CD4-positive, alpha-beta T cell treated with Interleukin-15 for 1 hour (primary cell): ENCODE results near the gene SPDYC.
"Not testable (repeated sequence)": the region's sequence is repeated elsewhere in the genome, so short reads cannot be mapped to it uniquely, and the experiment has no call there.

Source experiments
- DNase-seq: peaks from one replicate; pipeline ENCODE4 v3.0.0-alpha.2; 2020

The SPDYC gene

DNA sequence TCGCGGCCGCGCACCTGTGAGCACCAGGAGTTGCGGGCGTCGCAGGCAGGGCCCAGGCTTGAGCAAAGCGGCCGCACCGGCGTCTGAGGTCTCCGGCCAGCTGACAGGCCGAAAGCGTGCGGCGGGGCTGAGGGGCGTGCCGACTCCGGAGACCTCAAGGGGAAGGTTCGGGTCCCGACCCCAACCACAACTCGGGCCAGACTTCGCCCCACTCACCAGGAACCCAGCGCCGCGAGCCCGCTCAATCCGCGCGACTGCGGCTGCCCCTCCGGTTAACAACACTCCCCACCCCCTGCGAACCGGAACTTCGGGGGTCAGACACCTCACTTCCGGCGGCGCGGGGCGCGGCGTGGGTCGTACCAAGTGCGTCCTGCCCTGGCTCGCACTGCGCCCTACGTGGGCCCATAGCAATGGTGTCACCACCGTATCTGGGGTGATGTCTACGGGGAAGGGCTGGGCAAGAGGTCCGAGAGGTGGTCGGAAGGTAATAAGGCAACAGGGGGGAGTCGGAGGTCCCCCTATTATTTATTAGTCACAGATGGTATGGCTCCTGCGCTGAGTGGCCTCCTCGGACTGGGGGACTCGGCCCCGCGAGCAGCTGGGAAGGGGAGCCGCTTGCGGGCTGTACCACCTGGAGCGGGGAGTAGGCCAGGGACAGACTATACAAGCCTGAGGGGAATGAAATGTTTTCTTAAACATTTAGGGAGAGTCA, 35.6 kb upstream of the SPDYC start, which contains the start of gene SYVN1:
Gene SYVN1 (minus strand): TSS at position 280 of the 712 bp plus-strand sequence. CDS start 918 bp downstream, outside the sequence.
- peak; percentile 89 for DNase-seq

DNA sequence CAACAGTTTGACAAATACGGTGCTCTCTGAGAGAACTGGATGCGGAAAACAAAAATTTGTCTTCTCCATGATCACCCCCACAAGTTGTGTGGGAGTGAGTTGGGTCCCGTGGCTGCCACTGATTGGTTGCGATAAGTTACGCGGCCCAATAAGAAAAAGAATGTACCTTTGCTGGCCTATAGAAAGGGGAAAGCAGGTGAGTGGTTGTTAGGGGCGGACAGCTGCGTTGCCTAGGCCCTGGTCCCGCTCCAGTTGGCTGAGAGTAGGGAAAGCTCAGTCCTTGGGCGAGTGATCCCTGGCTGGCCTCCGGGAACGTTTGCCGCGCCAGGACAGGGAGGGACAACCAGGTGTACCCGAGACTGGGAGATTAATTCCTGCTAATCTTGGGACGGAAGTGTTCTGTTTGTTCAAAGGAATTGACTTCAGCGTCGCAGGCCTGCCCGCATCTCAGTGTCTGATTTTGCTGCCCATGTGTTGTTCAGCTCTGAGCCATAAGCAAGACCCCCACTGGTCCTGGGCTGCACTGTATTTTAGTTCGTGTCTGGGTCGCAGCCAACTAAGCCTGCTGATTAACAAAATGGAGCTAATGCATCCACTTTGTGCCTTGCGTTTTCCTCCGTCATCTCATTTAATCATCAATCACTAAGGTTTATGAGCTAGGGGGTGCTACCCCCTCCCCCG, 34.9 kb upstream of the SPDYC start:
- DNase-seq, result peak; percentile 91

DNA sequence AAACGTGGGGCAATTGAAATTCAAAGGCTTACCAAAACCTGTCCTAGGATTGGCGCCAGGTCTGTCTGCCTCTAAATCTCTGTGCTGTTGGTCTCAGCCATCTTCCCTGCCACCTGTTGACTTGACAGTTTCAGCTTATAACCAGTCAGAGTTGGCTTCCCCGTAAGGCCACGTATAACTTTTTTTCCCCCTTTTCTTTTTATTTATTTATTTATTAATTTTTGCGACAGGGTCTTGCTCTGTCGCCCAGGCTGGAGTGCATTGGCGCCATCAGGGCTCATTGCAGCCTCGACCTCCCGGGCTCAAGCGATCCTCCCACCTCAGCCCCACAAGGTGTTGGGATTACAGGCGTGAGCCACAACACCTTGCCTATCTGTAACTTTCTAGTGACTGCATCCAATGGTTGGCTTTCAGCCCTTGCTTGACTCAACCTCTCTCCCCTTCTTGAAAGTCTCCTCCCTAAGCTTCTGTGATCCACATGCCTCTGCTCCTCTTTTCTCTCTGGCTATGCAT, 34.3 kb upstream of the SPDYC start:
- DNase-seq, result no peak

DNA sequence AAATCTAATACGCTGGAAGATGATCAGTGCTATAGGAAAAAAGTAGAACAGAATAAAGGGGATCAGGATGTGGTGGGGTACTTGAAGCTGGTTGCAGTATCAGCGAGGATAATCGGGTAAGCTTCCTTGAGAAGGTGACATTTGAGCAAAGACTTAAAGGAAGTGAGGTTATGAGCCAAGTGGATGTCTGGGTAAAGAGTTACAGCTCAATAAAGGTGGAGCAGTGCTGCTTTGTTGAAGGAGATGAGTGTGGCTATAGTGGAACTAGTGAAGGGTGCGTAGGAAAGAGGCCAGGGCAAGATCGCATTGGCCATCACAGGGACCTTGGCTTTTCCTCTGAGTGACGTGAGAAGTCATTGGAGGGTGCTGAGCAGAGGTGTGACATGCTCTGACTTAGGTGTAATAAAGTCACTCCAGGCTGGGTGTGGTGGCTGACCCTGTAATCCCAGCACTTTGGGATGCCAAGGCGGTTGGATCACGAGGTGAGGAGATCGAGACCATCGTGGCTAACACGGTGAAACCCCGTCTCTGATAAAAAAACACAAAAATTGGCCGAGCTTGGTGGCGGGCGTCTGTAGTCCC, 33.4 kb upstream of the SPDYC start:
- no peak for DNase-seq

DNA sequence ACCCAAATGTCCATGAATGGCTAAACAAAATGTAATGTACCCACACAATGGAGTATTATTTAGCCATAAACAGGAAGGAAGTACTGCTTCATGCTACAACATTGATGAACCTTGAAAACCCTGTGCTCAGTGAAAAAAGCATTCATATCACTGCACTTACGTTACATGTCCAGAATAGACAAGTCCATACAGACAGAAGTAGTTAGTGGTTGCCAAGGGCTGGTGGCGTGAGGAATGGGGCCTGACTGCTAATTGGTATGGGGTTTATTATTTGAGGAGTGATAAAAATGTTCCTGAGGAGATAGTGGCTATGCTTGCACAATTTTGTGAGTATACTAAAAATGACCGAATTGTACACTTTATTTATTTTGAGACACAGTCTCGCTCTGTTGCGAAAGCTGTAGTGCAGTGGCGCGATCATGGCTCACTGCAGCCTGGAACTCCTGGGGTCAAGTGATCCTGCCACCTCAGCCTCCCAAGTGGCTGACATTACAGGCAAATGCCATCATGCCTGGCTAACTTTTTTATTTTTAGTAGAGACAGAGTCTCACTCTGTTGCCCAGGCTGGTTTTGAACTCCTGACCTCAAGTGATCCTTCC, 28.0 kb upstream of the SPDYC start:
- no peak for DNase-seq

DNA sequence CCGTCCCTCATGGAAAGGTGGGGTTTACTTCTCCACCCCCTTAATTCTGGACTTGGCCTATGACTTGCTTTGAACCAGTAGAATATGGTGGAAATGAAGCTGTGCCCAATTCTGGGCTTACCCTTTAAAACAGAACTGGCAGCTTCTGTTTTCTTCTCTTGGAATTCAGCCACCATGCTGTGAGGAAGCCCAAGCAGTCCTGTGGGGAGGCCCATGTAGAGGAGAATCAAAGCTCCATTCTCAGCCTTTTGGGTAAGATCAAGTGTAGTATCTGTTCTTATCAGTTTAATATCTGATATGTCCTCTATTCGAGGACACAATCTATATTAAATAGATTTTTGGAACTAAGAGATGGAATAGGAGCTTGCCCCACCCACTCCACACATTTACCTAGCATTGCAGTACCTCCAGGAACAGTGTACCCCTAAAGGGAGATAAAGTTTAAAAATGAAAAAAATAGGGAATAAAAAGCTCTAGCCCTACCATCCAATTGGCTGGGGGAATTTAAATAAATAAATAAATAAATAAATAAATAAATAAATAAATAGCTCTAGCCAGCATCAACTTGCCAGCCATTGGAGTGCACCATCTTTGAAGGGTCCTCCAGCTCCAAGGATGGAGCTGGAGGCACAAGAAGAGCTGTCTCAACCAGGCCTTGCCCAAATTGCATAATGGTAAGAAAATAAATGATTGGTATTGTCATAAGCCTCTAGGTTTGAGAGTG, 22.5 kb upstream of the SPDYC start:
- DNase-seq, result no peak

DNA sequence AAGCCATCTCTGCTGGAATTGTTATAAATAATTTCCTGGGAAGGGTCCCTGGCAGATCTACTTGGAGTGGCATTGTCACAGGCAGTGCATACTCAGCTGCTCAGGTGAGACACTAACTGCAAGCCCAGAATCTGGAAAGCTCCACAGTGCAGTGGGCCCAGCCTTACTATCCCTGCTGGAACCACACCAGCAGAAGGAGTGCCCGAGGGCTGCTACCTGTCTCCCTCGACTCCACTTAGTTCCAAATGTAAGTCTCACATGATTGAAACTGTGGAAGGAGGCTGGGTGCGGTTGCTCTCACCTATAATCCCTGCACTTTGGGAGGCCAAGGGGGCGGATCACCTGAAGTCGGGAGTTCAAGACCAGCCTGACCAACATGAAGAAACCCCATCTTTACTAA, 21.4 kb upstream of the SPDYC start:
- no peak for DNase-seq

DNA sequence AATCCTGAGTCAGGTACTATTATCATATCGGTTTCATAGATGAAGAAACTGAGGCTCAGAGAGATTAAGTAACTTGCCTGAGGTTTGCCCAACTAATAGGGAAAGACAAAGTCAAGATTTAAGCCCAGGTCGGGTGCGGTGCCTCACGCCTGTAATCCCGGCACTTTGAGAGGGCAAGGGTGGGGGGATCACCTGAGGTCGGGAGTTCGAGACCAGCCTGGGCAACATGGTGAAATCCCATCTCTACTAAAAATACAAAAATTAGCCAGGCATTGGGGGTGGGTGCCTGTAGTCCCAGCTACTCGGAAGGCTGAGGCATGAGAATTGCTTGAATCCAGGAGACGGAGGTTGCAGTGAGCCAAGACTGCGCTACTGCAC, 19.9 kb upstream of the SPDYC start:
- DNase-seq, result not testable (repeated sequence)

DNA sequence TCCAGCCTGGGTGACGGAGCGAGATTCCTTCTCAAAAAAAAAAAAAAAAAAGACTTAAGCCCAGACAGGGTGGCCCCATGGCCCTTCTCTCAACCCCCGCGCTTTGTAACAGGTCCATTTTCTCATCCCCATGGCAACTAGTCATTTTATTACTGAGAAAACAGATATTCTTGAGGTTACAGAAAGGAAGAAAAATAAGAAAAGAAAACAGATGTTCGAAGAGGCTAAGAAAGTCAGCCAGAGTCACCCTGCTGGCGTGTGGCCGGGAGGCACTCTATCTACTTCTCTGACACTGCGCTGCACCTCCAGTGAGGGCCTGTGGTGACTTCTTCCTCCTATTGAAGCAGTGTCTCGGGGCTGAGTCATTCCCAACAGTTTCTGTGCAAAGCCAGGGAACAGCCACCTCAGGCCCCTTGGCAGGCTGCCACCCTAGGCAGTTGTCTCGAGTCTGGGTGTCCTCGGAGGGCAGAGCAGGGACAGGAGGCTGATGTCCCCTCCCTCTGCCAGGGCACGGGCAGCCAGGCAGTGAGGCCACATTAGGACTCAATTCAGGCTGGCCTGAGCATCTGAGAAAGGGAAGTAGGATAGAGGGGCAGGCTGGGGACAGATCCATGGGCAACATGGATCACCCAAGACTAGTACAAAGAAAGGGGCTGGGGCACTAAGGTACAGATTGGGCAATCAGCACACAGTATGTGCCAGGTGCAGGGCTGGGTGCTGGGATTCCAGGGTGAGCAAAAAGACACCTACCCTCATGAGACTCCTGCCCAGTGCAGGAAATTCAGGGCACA, 19.3 kb upstream of the SPDYC start:
- DNase-seq, result peak; percentile 81

DNA sequence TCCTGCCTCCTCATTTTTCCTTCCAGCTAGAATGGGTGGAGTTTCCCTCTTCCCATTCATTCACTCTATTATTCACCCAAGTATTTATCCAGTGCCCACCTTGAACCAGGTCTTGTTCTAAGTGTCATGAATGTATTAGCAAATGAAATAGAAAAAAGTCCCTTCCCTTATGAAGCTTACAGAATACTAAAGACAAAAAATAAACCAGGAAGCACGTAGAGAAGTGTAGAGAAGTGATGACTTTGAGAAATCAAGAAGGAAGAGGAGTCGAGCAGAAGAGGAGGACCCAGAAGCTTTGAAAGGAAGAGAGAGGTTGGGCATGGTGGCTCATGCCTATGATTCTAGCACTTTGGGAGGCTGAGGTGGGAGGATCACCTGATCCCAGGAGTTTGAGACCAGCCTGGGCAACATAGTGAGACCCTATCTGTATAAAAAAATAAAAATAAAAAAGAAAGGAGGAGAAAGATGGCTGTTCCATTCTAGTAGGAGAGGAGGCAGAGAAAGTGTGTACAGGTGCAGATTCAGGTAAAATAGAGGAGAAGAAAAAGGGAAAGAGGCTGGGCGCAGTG, 18.6 kb upstream of the SPDYC start:
- no peak for DNase-seq

DNA sequence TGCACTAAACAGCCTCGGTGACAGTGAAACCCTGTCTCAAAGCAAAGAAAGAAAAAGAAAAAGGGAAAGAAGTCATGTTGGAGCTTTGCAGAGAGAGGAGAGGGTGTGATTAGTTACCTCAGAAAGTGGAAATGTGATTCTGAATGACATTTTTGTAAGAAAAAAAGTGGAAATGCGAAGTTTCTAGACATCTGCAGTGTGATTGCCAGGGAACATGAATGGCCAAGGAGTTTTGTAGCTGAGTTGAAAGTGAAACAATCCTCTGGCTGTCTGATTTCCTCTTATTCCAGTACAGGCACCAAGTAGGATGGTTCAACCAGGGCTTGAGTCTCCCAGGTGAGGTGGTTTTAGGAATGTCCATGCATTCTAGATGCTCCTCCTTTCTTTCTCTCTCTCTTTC, 17.9 kb upstream of the SPDYC start:
- no peak for DNase-seq

DNA sequence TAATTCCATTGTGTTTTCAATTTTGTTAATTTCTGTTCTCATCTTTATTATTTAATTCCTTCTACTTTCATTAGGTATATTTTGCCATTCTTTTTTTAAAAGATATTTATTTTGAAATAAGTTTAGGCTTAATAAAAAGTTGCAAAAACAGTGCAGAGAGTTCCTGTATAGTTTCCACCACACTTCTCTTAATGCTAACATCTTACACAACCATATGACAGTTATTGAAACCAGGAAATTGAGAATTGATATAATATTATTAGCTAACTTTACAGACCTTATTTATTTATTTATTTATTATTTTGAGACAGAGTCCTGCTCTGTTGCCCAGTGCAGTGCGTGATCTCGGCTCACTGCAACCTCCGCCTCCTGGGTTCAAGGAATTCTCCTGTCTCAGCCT, 13.8 kb upstream of the SPDYC start:
- DNase-seq, result no peak

DNA sequence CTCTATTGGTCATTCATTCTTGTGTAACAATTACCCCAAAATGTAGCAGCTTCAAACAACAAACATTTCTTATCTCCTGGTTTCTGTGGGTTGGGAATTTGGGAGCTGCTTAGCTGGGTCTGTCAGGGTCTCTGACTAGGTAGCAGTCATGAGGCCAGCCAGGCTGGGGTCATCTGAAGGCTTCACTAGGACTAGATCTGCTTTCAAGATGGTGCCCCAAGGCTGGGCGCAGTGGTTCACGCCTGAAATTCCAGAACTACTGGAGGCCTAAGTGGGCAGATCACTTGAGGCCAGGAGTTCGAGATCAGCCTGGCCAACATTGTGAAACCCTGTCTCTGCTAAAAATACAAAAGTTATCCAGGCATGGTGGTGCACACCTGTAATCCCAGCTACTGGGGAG, 13.1 kb upstream of the SPDYC start:
- DNase-seq, result no peak

DNA sequence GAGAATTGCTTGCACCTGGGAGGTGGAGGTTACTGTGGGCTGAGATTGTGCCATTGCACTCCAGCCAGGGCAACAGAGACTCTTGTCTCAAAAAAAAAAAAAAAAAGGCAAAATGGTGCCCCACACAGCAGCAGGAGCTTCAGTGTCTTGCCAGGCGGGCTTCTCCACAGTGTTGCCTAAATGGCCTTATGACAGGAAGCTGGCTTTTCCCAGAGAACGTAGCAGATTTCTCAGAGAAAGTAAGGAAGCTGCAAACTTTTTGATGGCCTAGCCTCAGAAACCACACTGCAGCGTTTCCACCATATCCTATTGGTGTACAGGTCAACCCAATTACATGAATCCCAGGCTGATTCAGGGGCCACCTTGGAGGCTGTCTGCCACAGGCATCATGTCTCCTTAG, 12.7 kb upstream of the SPDYC start:
- DNase-seq, result no peak

DNA sequence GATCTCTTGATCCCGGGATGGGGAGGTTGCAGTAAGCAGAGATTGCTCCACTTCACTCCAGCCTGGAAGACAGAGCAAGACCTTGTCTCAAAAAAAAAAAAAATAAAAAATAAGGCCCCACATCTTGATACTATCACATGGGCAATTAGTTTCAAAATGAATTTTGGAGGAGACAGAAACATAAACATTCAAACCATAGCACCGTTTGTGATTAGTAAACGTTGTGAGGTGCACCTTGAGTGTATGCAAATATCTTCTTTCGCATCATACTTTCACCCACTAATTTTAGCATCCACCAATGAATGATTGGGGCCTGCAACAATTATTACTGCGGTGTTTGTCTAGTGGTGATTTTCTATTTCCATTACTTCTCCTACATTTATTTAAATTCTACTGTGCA, 11.0 kb upstream of the SPDYC start:
- no peak for DNase-seq

DNA sequence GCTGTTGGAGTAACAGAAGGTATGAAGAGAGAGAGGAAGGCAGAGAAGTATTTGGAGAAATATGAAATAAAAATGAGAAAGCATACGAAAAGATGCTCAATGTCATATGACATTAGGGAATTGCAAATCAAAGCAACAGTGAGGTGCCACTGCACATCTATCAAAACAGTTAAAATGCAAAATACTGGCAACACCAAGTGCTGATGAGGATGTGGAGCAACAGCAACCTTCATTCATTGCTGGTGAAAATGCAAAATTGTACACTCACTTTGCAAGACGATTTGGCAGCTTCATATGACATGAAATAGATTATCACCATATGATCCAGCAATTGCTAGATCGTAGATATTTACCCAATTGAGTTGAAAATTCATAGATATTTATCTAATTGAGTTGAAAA, 9.4 kb upstream of the SPDYC start:
- no peak for DNase-seq

DNA sequence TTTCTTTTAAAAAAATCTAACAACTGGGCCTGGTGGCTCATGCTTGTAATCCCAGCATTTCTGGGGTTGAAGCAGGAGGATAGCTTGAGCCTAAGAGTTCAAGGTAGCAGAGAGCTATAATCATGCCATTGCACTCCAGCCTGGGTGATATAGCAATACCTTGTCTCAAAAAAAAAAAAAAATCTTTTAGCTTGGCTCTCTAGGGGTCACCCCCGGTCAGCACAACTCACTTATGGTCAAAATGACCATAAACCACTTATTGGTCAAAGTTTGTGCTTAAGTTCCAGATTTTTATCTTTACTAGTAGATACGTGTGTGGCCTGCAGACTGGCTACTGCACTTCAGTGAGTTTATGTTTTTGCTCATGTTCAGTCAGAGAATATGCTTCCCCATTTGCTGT, 6.3 kb upstream of the SPDYC start:
- no peak for DNase-seq

DNA sequence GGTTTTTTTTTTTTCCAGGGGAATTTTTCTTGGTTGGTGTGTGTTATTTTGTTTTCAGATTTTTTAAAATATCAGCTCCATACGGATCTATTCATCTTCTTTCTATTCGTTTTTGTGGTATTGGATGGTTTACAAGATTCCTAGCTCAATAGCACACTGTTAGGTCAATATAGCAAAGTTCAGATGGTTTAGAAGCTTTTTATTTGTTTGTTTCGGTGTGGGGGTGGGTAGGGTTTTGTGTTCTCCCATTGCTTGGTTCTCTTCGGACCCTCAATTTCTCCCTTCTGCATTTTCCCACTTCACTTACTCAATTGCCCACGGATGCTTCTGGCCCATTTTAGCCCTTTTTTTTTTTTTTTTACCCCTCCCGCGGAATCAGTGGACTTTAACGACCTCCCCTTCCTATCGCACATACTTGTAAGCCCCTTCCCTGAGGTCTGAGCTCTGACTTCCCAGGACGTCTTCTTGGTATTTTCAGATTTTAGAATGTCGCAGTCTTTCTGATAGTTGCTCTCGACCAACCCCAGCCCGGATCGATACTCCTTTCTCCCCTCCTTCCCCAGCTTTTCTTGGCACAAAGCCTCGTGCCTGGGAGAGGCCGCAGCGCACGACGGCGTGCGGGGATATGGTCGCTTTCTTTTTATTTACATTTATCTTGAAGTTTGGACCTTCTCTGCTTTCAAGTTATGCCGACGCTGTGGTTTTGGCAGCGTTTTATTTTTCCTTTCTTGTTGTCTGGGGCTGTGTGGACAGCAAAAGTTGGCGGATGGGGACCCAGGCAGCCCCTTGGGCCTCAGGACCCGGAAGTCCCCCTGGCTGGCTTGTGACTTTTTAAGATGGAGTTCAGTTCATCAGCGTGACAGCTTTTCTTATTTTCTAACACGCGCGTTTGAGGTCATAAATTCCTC, 4.4 kb upstream of the SPDYC start:
- no peak for DNase-seq

DNA sequence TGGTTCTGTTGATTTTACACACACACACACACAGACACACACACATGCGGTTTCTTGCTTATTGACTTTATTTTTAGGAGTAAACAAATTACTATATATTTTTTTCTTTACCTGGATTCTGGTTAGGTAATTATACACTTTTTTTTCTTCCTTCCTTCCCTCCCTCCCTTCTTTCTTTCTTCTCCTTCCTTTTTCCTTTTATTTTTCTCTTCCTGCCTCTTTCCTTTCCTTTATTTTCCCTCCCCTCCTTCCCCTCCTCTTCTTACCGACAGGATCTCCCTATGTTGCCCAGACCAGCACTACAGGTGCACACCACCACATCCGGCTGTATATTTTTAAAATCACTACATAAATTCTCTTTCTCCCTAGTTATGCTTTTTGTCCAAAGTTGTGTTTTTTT, 3.1 kb upstream of the SPDYC start:
- no peak for DNase-seq

DNA sequence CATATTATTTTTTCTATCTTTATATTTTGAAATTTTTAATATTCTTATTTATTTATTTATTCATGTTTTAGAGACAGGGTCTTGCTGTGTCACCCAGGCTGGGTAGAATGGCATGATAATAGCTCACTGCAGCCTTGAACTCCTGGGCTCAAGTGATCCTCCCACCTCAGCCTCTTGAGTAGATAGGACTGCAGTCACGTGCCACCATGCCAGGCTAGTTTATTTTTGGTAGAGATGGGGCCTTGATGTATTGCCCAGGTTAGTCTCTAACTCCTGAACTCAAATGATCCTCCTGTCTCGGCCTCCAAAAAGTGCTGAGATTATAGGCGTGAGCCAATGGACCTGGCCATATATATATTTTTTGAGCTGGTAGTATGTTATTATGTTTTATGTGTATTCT, 2.4 kb upstream of the SPDYC start:
- DNase-seq, result no peak

DNA sequence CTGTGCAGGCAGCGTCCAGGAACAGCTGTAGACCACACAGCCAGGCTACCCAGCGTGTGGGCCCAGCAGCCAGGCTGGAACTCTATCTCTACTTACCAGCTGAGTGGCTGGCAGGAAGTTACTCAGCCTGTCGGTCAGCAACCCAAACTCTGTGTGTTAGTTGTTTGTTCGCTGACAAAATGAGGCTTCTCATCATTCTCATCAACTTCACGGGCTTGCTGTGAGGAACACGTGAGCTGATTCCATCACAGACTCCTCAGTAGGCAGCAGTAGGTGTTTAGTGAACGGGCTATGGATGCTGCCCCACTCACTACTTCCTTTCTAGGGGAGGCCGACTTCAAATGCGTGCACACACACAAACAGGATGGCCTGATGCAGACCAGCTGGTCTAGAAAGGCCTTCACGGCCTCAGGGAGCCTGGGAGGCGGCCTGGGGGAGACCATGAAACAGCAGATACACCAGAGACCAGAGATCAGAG, 830 bp upstream of the SPDYC start:
- DNase-seq, result no peak
